Heart left ventricle (tissue), 16 donors: ENCODE data around the gene ARHGAP23. TPM values are rescaled to one million over a fixed set of nuclear protein-coding genes. Genes with fewer than 3 reads are reported as not detected.
A peak's percentile ranks its signal among the peaks of the same experiment; 100 is the strongest.
"Not testable (repeated sequence)": the region's sequence is repeated elsewhere in the genome, so short reads cannot be mapped to it uniquely, and the experiment has no call there.

ENCODE experiments used
- ATAC-seq, 4 donors: fragments of 200-7000 bp; cut with Tn5 transposase; one replicate each; pipeline ENCODE4 v1.9.1; 2020 to 2022; ENCODE audit warnings: moderate library complexity in 4 of 4, mild to moderate bottlenecking in 3 of 4, moderate number of reproducible peaks in 1 of 4
- DNase-seq, 5 donors: peaks; one replicate each; pipeline ENCODE4 v3.0.0-alpha.2; 2020
- H3K27ac ChIP-seq, 12 donors: fragments of 200-600 bp; sonication (generic) in 4 of 12; one replicate each; pipeline versions ENCODE4 v1.5.0 to v1.8.0; 2016 to 2022; ENCODE audit warnings: mild to moderate bottlenecking in 2 of 12
- H3K27me3 ChIP-seq, 9 donors: fragments of 200-600 bp; sonication (generic) in 2 of 9; one replicate each; pipeline versions ENCODE4 v1.5.1 to v1.8.0; 2016 to 2022; ENCODE audit warnings: mild to moderate bottlenecking in 3 of 9
- H3K36me3 ChIP-seq, 9 donors: fragments of 200-600 bp; sonication (generic) in 2 of 9; one replicate each; pipeline versions ENCODE4 v1.5.0 to v1.8.0; 2018 to 2022; ENCODE audit warnings: mild to moderate bottlenecking in 2 of 9
- H3K4me1 ChIP-seq, 12 donors: fragments of 200-600 bp; sonication (generic) in 4 of 12; one replicate each; pipeline versions ENCODE4 v1.5.0 to v1.8.0; 2016 to 2022; ENCODE audit warnings: mild to moderate bottlenecking in 3 of 12
- H3K4me3 ChIP-seq, 12 donors: fragments of 200-600 bp; sonication (generic) in 4 of 12; one replicate each; pipeline versions ENCODE4 v1.5.0 to v1.8.0; 2017 to 2022; ENCODE audit warnings: mild to moderate bottlenecking in 9 of 12, moderate library complexity in 4 of 12
- H3K9me3 ChIP-seq, 12 donors: fragments of 200-600 bp; sonication (generic) in 4 of 12; one replicate each; pipeline versions ENCODE4 v1.5.0 to v1.8.0; 2016 to 2022; ENCODE audit warnings: mild to moderate bottlenecking in 1 of 12
- POLR2A ChIP-seq, 2 donors: fragments of 450-650 bp; IDR thresholded peaks; one replicate each; pipeline ENCODE4 v1.6.1; 2017; ENCODE audit warnings: antibody characterized with exemption in 2 of 2, mild to moderate bottlenecking in 2 of 2, moderate library complexity in 2 of 2
- WGBS, 4 donors: extraction: QIAGEN DNeasy Blood & Tissue Kit in 2 of 4; methylation state at CpG; one replicate each; pipeline versions ENCODE4 v1.1.5 to v1.1.7; 2013 to 2018; 5-methylcytosine and 5-hydroxymethylcytosine counted together
- intact Hi-C, 10 donors: fragments of 100-400 bp; cut with DNase I; formaldehyde crosslinking; loops; one replicate each; pipeline versions ENCODE4 v1.11.1 to v1.14.2; 2022
- polyA plus RNA-seq, 2 donors: library from polyadenylated mRNA; stranded (reverse); fragments of 200-250 nt; gene quantifications; one replicate each; pipeline ENCODE4 v1.2.3, GENCODE V29; 2013
- total RNA-seq, 9 donors: library from RNA; depleted of rRNA in 2 of 9; stranded (reverse); fragments of >200 nt in 2 of 9; fragmentation: NEBNext Ultra II Directional in 3 of 9; extraction: Animal tissue kit (Norgen Biotek cat#: 25700) in 3 of 9; gene quantifications; one replicate each; pipeline versions ENCODE4 v1.1.0 to v1.2.4, GENCODE V29; 2016 to 2023
- TF ChIP-seq, protein P1 (sequence below), 12 donors: fragments of 200-600 bp; sonication (generic) in 4 of 12; IDR thresholded peaks; one replicate each; pipeline versions ENCODE4 v1.5.0 to v1.8.0; 2018 to 2022; ENCODE audit warnings: antibody characterized with exemption in 12 of 12, mild to moderate bottlenecking in 5 of 12
- donor health status: ischemic (EF 13 %, LVEDD 7.1; RV severe dilation, severe dysfunction).
- donor health status: healthy with polysubstance abuse.
- donor health status: DM: no; HTN: yes; CAD: no.
- donor health status: DM: no; HTN: no; CAD: no.
- donor health status: ischemic (EF 25% LVEDD 6.9; RV normal size, moderate dysfunction).
- donor health status: ischemic (EF 25% LVEDD 5.7; RV mildly dilated, moderate dysfunction).
- donor health status: healthy.
- donor health status: DM: yes; HTN: yes; CAD: no.
- donor health status: ischemic (EF 35%, LVEDD 5.7; RV mildly dilated, moderate dysfunction).
- donor health status: nonischemic (EF 11% LVEDD 7.7; RV severe dilation, severe dysfunction).
- donor health status: DM: yes; HTN: yes; CAD: no.
- donor health status: PGD.
- donor health status: ischemic (EF 29% LVEDD 5.4; RV normal size, mild dysfunction).
- donor health status: nonischemic (EF 23%, LVEDD 6.1; RV moderate dilation, normal function).

Gene ARHGAP23
- total and polyA plus RNA-seq, 11 donors, result 28.0 to 73.1 (median 66.3) TPM

DNA sequence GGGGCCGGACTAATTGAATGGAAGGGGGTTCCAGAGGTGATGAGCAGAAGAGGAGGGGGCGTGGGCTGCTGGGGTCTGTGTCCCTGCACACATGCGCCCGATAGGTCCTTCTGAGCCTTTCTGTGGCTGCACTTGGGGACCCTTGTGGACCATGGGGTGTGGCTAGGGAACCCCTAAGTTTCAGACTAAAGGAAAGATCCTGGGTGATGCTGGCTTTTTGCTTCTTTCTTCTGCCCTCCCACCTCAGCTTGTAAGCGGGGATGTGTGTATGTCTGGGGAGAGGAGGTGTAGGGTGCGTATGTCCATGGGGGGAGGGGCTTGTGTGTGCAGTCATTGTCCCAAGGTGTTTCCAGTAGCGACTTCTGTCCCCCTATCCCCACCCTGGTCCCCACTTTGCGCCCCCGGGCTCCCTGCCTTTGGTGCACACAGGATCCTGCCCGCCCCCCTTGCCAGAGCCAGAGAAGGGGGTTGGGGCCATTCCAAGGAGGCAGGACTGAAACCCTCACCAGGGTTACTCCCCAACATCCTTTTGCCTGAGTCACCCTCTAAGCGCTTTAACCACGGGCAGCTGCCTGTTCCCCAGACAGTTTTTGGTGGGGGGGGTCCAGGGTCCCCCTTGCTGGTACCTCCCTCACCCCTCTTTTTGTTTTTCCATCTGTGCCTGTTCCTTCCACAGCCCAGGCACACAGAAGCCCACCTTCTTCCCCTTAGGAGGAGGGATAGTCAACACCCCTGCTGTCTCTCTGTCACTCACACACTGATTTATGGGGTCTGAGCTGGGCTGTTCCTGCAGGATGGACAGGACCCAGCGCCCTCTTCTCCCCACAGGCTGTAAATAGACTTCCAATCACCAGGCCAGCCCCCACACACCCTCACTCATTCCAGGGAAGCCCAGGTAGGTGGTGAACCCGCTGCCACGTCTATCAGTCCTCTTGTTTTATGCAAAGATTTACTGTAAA, 83.2 kb downstream of the ARHGAP23 start:
- TF ChIP-seq POLR2A (IDR thresholded peaks at IDR 0.05), result no peak
- TF ChIP-seq, protein P1, sequence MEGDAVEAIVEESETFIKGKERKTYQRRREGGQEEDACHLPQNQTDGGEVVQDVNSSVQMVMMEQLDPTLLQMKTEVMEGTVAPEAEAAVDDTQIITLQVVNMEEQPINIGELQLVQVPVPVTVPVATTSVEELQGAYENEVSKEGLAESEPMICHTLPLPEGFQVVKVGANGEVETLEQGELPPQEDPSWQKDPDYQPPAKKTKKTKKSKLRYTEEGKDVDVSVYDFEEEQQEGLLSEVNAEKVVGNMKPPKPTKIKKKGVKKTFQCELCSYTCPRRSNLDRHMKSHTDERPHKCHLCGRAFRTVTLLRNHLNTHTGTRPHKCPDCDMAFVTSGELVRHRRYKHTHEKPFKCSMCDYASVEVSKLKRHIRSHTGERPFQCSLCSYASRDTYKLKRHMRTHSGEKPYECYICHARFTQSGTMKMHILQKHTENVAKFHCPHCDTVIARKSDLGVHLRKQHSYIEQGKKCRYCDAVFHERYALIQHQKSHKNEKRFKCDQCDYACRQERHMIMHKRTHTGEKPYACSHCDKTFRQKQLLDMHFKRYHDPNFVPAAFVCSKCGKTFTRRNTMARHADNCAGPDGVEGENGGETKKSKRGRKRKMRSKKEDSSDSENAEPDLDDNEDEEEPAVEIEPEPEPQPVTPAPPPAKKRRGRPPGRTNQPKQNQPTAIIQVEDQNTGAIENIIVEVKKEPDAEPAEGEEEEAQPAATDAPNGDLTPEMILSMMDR (IDR thresholded peaks at IDR 0.05), result no peak
- H3K27ac ChIP-seq, result no peak overlapping the region
- H3K4me1 ChIP-seq, result peaks cover 0 to 30% (median 7%) of the 10 kb centered on the region in 12 donors
- 70 to 82% (median 77%) methylated on average over 13 to 15 of the region's 15 CpGs for WGBS, 4 donors
- H3K36me3 ChIP-seq, result peaks cover 0 to 16% (median 13%) of the 10 kb centered on the region in 9 donors
- peak overlapping the region in 1 of 12 donors; percentile 39 for H3K4me3 ChIP-seq
- no peaks in the 10 kb centered on the region for H3K9me3 ChIP-seq
- intact Hi-C loops, result loop anchor here in 4 of 10 donors (5.0 to 10.0 kb wide), 4 partner anchors 73 to 156 kb away; no protein-coding TSS in a partner anchor
- ATAC-seq (peak in 1 of 4 donors; percentile 2), DNase-seq (no peak)
- peaks cover 0 to 32% (median 0%) of the 10 kb centered on the region in 9 donors for H3K27me3 ChIP-seq

DNA sequence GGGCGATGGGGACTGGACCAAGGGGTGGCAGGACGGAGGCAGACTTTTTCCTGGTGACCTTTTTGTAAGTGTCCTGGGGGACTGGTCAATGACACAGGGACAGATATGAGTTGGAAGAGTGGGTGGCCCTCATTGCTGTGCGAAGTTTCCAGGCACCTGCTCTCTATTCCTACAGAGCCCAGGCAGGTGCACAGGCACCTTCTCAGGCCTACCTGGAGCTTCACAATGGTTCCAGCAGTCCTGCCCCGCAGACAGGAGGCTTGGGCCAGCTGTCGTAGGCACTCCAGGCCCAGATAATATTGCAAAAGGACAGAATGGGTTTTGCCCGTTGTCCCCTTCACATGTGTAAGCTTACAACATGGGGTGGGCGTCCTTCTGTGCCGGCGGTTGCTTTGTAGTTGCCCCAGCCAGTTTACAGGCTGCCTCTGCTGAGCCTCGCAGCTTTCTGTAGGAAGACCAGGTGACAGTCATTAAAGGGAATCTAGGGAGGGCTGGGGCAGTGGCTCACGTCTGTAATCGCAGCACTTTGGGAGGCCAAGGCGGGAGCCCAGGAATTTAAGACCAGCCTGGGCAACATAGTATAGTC, 84.3 kb downstream of the ARHGAP23 start:
- WGBS, 4 donors, result 70 to 77% (median 76%) methylated on average over 13 of the region's 13 CpGs
- intact Hi-C loops, result loop anchor here in 4 of 10 donors (5.0 to 10.0 kb wide), 4 partner anchors 72 to 155 kb away; no protein-coding TSS in a partner anchor

DNA sequence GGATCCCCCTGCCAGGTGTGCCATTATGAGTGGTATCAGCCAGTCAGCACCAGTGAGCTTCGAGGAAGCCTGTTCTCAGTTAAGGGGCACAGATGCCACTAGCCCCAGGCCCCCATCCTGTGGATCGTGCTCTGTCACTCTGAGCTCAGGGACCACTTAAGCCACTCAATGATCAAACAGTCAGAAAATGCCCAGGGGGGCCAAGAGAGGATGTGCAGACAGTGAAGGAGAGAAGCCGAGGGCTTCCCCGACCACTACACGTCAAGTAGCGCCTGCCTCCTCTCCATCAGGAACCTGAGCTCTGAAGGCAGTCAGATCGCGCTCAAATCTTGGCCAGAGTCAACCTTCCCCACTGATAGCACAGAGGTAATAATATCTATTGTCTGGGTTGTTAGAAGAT, 98.3 kb downstream of the ARHGAP23 start:
- H3K36me3 ChIP-seq, H3K9me3 ChIP-seq, H3K4me3 ChIP-seq, intact Hi-C loops, H3K27ac ChIP-seq, ATAC-seq, DNase-seq, H3K4me1 ChIP-seq: not testable (repeated sequence)
- WGBS, 4 donors, result 46 to 92% (median 54%) methylated on average over 2 to 8 of the region's 8 CpGs
- peaks cover 0 to 22% (median 0%) of the 10 kb centered on the region in 9 donors for H3K27me3 ChIP-seq

More for the DNA sequence above, 84.3 kb downstream of the ARHGAP23 start:
- Histone ChIP-seq H3K9me3 (no peaks in the 10 kb centered on the region), H3K4me1 (peaks cover 0 to 30% (median 7%) of the 10 kb centered on the region in 12 donors), H3K36me3 (peaks cover 0 to 4% (median 3%) of the 10 kb centered on the region in 9 donors), H3K27ac (no peak overlapping the region), H3K4me3 (no peak overlapping the region), H3K27me3 (peaks cover 0 to 32% (median 0%) of the 10 kb centered on the region in 9 donors)
- DNase-seq (no peak), ATAC-seq (no peak)
- no peak for TF ChIP-seq POLR2A (IDR thresholded peaks at IDR 0.05)
- TF ChIP-seq, protein P1 (IDR thresholded peaks at IDR 0.05), result no peak

DNA sequence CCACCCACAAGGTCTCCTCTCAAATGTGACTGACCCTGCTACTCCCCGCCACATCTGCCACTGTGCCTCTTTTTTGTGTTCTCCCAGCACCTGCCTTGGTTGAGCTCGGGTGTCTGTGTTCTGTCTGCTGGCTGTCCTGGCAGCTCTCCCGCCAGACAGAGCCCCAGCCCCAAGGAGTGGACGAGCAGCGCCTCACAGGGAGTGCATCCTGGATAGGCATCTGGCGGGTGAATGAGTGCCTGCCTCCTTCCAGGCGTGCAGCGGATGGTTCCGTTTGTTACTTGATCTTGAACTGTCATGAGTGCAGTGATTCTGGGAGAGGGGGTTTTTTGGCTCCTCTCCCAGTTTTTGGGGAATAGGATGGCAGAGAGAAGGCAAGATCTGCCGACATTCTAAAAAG, 99.9 kb downstream of the ARHGAP23 start:
- ATAC-seq, H3K9me3 ChIP-seq, intact Hi-C loops, H3K27ac ChIP-seq, H3K36me3 ChIP-seq, H3K4me3 ChIP-seq, H3K4me1 ChIP-seq: not testable (repeated sequence)
- 15 to 21% (median 18%) methylated on average over 10 of the region's 10 CpGs for WGBS, 4 donors
- H3K27me3 ChIP-seq, result peaks cover 0 to 35% (median 6%) of the 10 kb centered on the region in 9 donors
- peak in 1 of 5 donors; percentile 17 for DNase-seq

DNA sequence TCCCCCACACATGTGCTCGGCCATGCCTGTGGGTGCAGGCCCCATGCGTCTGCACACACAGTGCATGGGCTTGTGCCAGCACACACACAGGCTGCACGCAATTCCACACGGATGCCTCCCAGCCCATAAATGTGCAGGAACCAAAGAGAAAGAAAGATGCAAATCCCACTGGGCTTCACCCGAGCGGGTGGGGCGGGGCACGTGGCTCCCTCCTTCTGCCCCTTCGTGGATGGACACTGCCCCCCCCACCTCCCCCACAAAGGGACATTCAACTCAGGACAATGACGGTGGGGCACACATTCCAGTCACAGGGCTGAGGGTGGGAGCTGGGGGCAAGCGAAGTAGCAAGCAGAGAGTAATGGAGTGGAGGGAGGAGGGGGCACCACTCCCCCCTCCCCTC, 102.6 kb downstream of the ARHGAP23 start:
- WGBS, 4 donors, result 50 to 58% (median 53%) methylated on average over 10 to 11 of the region's 11 CpGs

DNA sequence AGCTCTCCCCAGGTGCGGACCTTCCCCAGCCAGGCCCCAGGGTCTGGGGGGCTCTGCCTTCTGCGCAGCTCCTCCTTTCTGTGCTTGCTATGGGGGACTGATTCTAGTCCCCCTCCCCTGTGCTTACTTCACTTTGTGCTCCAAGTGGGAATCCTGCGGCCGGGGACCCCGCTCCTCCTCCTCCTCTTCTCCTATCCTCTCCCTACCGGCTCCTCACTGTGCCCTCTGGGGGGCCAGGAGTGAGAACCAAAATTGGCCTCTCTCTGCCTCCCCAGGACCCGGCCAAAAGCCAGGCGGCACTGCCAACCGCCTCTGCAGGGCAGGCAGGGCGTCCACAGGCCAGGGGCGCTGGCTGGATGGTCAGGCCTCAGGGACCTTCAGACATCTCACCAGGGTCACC, 103.5 kb downstream of the ARHGAP23 start:
- H3K9me3 ChIP-seq, intact Hi-C loops, H3K36me3 ChIP-seq, H3K27ac ChIP-seq, H3K4me1 ChIP-seq, ATAC-seq, H3K4me3 ChIP-seq: not testable (repeated sequence)
- WGBS, 4 donors, result 83 to 88% (median 84%) methylated on average over 11 of the region's 11 CpGs
- DNase-seq, result peak in 1 of 5 donors; percentile 4
- peaks cover 0 to 43% (median 6%) of the 10 kb centered on the region in 9 donors for H3K27me3 ChIP-seq

More for the DNA sequence above, 102.6 kb downstream of the ARHGAP23 start:
- intact Hi-C loops, H3K9me3 ChIP-seq, ATAC-seq, H3K4me1 ChIP-seq, H3K4me3 ChIP-seq, H3K27ac ChIP-seq, H3K36me3 ChIP-seq: not testable (repeated sequence)
- peaks cover 0 to 36% (median 6%) of the 10 kb centered on the region in 9 donors for H3K27me3 ChIP-seq
- peak in 1 of 5 donors; percentile 13 for DNase-seq
